Activated CD4-positive, alpha-beta memory T cell treated with anti-CD3 and anti-CD28 coated beads for 36 hours (primary cell): ENCODE data around the gene EPB41L5. TPM values are rescaled to one million over a fixed set of nuclear protein-coding genes. Genes with fewer than 3 reads are reported as not detected.
"Not testable (repeated sequence)": the region's sequence is repeated elsewhere in the genome, so short reads cannot be mapped to it uniquely, and the experiment has no call there.

Experiments
- CTCF ChIA-PET: fragments of 350-600 bp; sonication (Branson Sonifier 250); formaldehyde crosslinking; loops from one replicate; lab custom pipeline; 2021; ENCODE audit warnings: antibody characterized with exemption, inconsistent platforms; lab: Charles Lee
- POLR2A ChIA-PET: fragments of 350-600 bp; sonication (Branson Sonifier 250); formaldehyde crosslinking; loops from one replicate; lab custom pipeline; 2021; ENCODE audit warnings: antibody characterized with exemption; lab: Charles Lee
- DNase-seq: peaks from one replicate; pipeline ENCODE4 v3.0.0-alpha.2; 2020
- H3K27ac Mint-ChIP-seq: one replicate; pipeline ENCODE4 v1.8.0; 2021; ENCODE audit warnings: mixed read lengths
- H3K27me3 Mint-ChIP-seq: one replicate; pipeline ENCODE4 v1.8.0; 2021; ENCODE audit warnings: mixed read lengths
- H3K36me3 Mint-ChIP-seq: one replicate; pipeline ENCODE4 v1.8.0; 2021; ENCODE audit warnings: mixed read lengths
- H3K4me1 Mint-ChIP-seq: one replicate; pipeline ENCODE4 v1.8.0; 2021; ENCODE audit warnings: low read depth, mixed read lengths
- H3K4me3 Mint-ChIP-seq: one replicate; pipeline ENCODE4 v1.8.0; 2021; ENCODE audit warnings: mild to moderate bottlenecking, mixed read lengths
- H3K9me3 Mint-ChIP-seq: one replicate; pipeline ENCODE4 v1.8.0; 2021; ENCODE audit warnings: mixed read lengths
- intact Hi-C: fragments of 100-400 bp; cut with micrococcal nuclease; formaldehyde crosslinking; loops from one replicate; pipeline ENCODE4 v1.15.1; 2023
- total RNA-seq, 2 experiments: library from RNA; stranded (reverse); gene quantifications; one replicate each; pipeline ENCODE4 v1.2.3, GENCODE V29; 2021

EPB41L5 gene
- total RNA-seq, 2 experiments from 2014 or later, result 2.5 to 2.7 TPM

DNA sequence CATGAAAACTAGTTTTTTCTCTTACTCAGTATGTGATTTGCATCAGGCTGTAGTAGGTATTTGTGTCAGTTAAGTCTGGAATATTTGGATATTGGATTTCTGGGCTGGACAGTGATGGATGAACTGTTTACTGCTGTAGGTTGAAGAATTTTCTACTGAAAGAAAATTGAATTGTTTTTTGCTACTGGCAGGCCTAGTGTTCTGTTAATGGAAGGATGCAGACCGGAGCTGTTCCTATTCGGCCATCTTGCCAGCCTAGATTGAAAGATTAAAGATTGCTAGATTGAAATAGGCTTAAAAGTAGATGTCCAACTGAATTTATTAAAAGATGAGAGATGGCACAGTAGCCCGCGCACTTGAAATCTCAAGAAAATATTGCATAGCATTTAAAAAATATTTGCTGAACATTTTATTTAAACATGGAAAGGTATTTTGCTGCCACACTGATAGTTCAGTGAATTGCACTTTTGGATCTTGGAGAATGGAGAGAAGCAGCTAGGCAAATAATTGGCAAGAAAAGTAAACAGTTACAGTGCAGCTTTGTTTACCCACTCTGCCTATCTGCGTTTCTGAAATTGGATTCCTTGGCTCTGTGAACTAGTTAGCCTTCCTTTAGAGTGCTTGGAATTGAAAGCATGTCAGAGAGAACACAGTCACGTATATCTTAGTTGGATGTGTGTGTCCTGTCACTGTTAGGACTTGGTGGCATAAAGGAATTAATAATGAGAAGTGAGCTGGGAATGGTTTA is 54.1 kb downstream of the EPB41L5 start:
- H3K27me3 Mint-ChIP-seq, result no peaks in the 10 kb centered on the region
- no peaks in the 10 kb centered on the region for H3K36me3 Mint-ChIP-seq
- POLR2A ChIA-PET, result no interaction called here
- DNase-seq, result no peak
- intact Hi-C loops, result no loop called here
- H3K9me3 Mint-ChIP-seq, result no peaks in the 10 kb centered on the region
- no peak overlapping the region for H3K27ac Mint-ChIP-seq
- H3K4me1 Mint-ChIP-seq, result no peaks in the 10 kb centered on the region
- CTCF ChIA-PET, result no interaction called here
- H3K4me3 Mint-ChIP-seq, result no peak overlapping the region

DNA sequence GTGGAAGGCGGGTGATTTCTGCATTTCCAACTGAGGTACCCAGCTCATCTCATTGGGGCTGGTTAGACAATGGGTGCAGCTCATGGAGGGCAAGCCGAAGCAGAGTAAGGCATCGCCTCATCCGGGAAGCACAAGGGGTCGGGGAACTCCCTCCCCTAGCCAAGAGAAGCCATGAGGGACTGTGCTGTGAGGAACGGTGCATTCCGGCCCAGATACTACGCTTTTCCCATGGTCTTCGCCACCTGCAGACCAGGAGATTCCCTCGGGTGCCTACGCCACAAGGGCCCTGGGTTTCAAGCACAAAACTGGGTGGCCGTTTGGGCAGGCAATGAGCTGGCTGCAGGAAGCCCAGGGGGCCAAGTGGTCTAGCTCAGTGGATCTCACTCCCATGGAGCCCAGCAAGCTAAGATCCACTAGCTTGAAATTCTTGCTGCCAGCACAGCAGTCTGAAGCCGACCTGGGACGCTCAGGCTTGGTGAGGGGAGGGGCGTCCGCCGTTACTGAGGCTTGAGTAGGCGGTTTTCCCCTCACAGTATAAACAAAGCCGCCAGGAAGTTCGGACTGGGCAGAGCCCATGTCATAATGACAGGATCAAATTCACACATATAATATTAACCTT is 55.3 kb downstream of the EPB41L5 start:
- H3K36me3 Mint-ChIP-seq, H3K9me3 Mint-ChIP-seq, H3K27me3 Mint-ChIP-seq, H3K4me3 Mint-ChIP-seq, H3K4me1 Mint-ChIP-seq, CTCF ChIA-PET, DNase-seq, intact Hi-C loops, H3K27ac Mint-ChIP-seq, POLR2A ChIA-PET: not testable (repeated sequence)

DNA sequence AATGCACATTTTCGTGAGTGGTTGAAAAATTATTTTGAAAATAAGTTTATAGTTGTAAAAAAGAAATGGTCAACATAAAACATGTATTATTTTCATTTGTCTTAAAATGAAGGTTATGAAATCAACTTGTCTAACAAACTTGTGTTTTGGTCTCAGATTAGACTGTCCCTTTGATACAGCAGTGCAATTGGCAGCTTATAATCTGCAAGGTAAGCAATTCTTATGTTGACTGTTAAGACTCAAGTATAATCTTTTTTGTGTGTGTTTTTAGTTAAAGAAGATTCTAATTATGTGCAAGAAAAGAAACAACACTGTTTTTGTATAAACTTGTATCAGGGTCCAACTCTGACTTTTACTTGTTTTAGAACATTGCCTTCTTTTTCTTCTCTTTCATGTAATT is 62.7 kb downstream of the EPB41L5 start:
- Mint-ChIP-seq H3K9me3 (no peaks in the 10 kb centered on the region), H3K4me3 (no peak overlapping the region), H3K27ac (no peak overlapping the region), H3K27me3 (no peaks in the 10 kb centered on the region), H3K36me3 (peaks cover 6% of the 10 kb centered on the region), H3K4me1 (no peaks in the 10 kb centered on the region)
- DNase-seq, result no peak
- CTCF ChIA-PET, result no interaction called here
- intact Hi-C loops, result no loop called here
- POLR2A ChIA-PET, result interaction anchor here (0.6 kb wide), 1 partner anchor 315 kb away, joined by 3 read pairs; no protein-coding TSS in a partner anchor

DNA sequence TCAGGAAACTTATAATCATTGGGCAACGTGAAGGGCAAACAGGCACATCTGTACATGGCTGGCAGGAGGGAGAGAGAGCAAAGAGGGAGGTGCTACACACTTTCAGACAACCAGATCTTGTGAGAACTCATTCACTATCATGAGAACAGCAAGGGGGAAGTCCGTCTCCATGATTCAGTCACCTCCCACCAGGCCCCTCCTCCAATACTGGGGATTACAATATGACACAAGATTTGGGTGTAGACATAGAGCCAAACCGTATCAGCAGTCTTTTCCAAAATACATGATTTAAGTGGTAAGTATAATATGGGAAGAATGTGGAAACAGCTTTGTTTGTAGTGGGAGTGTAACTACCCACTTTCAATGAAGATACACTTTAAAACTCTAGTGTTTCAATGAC is 65.0 kb downstream of the EPB41L5 start:
- no peaks in the 10 kb centered on the region for H3K9me3 Mint-ChIP-seq
- POLR2A ChIA-PET, result no interaction called here
- CTCF ChIA-PET, result interaction anchor here (0.7 kb wide), 1 partner anchor 235 kb away, joined by 3 read pairs; no protein-coding TSS in a partner anchor
- no peak for DNase-seq
- no peak overlapping the region for H3K4me3 Mint-ChIP-seq
- intact Hi-C loops, result no loop called here
- peaks cover 9% of the 10 kb centered on the region for H3K36me3 Mint-ChIP-seq
- H3K27me3 Mint-ChIP-seq, result no peaks in the 10 kb centered on the region
- H3K4me1 Mint-ChIP-seq, result no peaks in the 10 kb centered on the region
- no peak overlapping the region for H3K27ac Mint-ChIP-seq

DNA sequence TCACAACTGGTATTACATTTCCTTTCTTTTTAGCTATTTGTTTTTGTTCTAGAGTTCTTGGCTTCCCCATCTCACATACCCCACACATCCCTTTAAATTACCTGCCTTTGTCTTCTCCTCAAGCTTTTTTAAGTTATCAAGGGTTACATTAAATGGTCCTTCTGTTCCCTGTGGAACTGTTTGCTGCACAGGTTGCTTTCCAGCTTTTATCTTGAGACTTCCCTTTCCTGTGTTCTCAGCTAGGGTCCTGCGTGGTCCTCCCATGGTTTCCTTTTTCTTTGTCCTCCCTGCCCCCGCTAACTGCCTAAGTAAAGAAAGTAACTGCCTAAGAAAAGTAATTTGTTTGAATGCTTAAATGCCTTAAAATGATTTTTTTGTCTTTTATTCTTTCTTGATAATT is 66.8 kb downstream of the EPB41L5 start:
- intact Hi-C loops, result no loop called here

DNA sequence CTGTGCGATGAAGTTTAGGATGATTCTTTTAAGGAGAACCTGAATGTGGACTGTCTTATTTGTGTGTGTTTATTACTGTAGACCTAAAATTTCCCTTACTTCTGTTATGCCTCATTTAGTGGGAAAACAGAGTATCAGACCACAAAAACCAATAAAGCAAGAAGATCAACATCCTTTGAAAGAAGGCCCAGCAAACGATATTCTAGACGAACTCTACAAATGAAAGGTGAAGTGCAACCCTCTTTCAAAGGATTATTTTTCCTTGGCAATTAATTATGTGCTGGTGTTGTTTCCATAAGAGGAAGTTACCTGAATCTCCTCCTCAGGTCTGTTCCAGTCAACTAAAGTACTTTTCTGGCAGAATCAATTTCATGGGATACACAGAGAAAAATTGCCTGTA is 78.6 kb downstream of the EPB41L5 start:
- Mint-ChIP-seq H3K4me1 (no peaks in the 10 kb centered on the region), H3K4me3 (no peak overlapping the region), H3K36me3 (peaks cover 1% of the 10 kb centered on the region), H3K27me3 (no peaks in the 10 kb centered on the region), H3K9me3 (no peaks in the 10 kb centered on the region), H3K27ac (no peak overlapping the region)
- POLR2A ChIA-PET, result no interaction called here
- CTCF ChIA-PET, result no interaction called here
- no peak for DNase-seq
- intact Hi-C loops, result no loop called here

More for the DNA sequence above, 66.8 kb downstream of the EPB41L5 start:
- ChIA-PET POLR2A (no interaction called here), CTCF (no interaction called here)
- H3K36me3 Mint-ChIP-seq, result peaks cover 12% of the 10 kb centered on the region
- H3K27ac Mint-ChIP-seq, result no peak overlapping the region
- DNase-seq, result no peak
- no peaks in the 10 kb centered on the region for H3K4me1 Mint-ChIP-seq
- no peaks in the 10 kb centered on the region for H3K9me3 Mint-ChIP-seq
- H3K27me3 Mint-ChIP-seq, result no peaks in the 10 kb centered on the region
- H3K4me3 Mint-ChIP-seq, result no peak overlapping the region

DNA sequence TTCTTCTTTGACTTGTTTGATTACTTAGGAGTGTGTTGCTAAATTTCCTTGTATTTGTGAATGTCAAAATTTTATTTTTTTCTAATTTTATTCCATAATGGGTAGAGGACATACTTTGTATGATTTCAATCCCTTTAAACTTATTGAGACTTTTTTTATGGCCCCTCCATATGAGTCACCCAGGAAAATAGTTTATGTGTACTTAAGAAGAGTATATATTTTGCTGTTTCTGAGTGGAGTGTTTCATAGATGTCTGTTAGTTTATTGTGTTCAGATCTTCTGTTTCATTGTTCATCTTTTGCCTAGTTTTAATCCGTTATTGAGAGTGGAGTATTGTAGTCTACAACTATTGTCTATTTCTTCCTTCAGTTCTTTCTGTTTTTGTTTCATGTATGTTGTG is 81.9 kb downstream of the EPB41L5 start:
- Mint-ChIP-seq H3K36me3 (peaks cover 1% of the 10 kb centered on the region), H3K9me3 (no peaks in the 10 kb centered on the region), H3K27me3 (no peaks in the 10 kb centered on the region), H3K4me1 (no peaks in the 10 kb centered on the region), H3K4me3 (no peak overlapping the region), H3K27ac (no peak overlapping the region)
- intact Hi-C loops, result no loop called here
- CTCF ChIA-PET, result no interaction called here
- DNase-seq, result no peak
- POLR2A ChIA-PET, result no interaction called here

DNA sequence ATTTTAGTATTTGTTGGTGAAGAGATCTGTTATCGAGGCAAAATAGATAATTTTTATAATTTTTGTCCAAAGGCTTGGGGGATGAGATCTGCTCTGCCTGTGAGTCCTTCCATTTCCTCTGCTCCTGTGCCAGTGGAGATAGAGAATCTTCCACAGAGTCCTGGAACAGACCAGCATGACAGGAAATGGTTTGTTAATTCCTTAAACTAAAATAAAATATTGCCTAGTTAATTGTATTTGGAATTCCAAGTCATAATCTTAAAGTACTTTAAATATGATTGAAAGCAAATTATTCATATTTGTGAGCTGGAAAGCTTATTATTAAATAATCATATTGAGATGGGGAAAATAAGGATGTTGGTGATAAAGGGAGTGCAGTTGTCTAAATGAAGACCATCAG is 87.8 kb downstream of the EPB41L5 start:
- no peaks in the 10 kb centered on the region for H3K9me3 Mint-ChIP-seq
- peaks cover 10% of the 10 kb centered on the region for H3K36me3 Mint-ChIP-seq
- POLR2A ChIA-PET, result no interaction called here
- intact Hi-C loops, result no loop called here
- CTCF ChIA-PET, result no interaction called here
- H3K27me3 Mint-ChIP-seq, result no peaks in the 10 kb centered on the region
- DNase-seq, result no peak
- H3K27ac Mint-ChIP-seq, result no peak overlapping the region
- no peak overlapping the region for H3K4me3 Mint-ChIP-seq
- no peaks in the 10 kb centered on the region for H3K4me1 Mint-ChIP-seq

DNA sequence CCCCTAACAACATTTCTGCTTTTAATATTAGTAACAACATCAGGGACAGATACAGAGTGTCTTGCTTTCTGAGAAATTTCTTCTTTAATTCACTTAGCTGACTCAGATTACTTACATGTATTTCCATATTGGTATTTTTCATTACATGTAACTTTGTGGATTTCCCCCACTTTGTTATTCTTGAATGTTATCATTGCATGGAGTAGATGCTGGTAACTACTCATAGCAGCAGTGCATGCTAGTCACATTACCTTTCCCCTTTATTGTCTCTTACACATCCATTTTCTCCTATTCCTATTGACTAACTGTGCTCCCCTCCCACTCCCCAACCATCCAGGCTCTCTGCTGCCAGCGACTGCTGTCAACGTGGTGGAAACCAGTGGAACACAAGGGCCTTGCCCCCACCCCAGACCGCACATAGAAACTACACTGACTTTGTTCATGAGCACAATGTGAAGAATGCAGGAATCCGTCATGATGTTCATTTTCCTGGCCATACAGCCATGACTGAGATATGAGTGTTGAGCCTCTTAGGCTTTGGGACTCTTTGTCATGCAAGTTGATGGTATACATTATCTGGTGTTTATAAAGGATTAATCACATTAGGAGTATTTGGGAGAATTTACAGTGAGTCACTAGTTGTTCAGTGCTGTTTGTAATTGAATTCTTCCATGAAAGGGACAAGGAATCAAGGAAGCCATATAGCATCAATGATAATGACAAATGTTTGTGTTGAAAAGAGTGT is 91.0 kb downstream of the EPB41L5 start:
- intact Hi-C loops, result no loop called here
- Mint-ChIP-seq H3K4me3 (no peak overlapping the region), H3K36me3 (peaks cover 10% of the 10 kb centered on the region)

DNA sequence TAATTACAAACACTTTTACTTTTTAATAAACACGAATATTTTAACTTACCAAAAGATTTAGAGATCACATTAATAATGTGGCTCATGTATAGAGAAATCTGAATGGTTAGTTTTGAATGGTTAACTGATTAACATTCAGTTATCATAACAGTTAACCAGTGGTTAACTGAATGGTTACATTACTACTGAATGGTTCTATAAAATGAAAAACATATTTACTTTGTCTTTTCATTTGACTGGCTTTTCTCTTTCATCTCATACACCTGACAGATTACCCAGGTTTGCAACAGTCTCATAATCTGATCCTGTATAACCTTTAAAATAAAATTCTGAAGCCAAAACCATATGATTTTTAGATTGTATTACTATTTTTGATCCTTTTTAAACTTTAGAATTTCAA is 91.9 kb downstream of the EPB41L5 start:
- H3K9me3 Mint-ChIP-seq, result no peaks in the 10 kb centered on the region
- peaks cover 10% of the 10 kb centered on the region for H3K36me3 Mint-ChIP-seq
- no peak for DNase-seq
- H3K27me3 Mint-ChIP-seq, result no peaks in the 10 kb centered on the region
- ChIA-PET CTCF (interaction anchor here (2.3 kb wide), 1 partner anchor 70 kb away, joined by 9 read pairs; no protein-coding TSS in a partner anchor), POLR2A (no interaction called here)
- H3K27ac Mint-ChIP-seq, result no peak overlapping the region
- peaks cover 12% of the 10 kb centered on the region for H3K4me1 Mint-ChIP-seq
- no peak overlapping the region for H3K4me3 Mint-ChIP-seq
- intact Hi-C loops, result loop anchor here (5.0 kb wide), 1 partner anchor 347 kb away; the partner anchor contains the start of gene PTPN4

More for the DNA sequence above, 91.0 kb downstream of the EPB41L5 start:
- CTCF ChIA-PET, result no interaction called here
- Mint-ChIP-seq H3K27ac (no peak overlapping the region), H3K9me3 (no peaks in the 10 kb centered on the region), H3K27me3 (no peaks in the 10 kb centered on the region), H3K4me1 (peaks cover 3% of the 10 kb centered on the region)
- DNase-seq, result no peak
- POLR2A ChIA-PET, result no interaction called here

DNA sequence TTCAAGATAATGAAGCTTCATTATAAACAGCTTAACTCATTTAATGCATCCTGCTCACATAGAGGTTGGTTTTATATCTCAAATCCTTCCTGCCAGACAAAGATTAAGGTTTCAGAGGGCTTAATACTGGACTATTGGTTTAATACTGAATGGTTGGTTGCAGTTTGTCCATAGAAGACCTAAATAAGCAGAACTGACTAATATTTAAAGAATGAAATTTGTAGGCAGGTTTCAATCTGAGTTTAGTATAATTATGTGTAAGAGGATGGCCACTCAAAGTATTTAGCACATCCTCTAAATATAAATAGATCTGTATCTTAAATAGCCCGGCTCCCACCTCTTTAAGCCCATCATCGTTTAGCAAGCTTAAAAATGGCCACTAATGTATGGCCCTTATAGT is 92.5 kb downstream of the EPB41L5 start:
- intact Hi-C loops, result loop anchor here (5.0 kb wide), 1 partner anchor 348 kb away; the partner anchor contains the start of gene PTPN4
- no peaks in the 10 kb centered on the region for H3K27me3 Mint-ChIP-seq
- H3K27ac Mint-ChIP-seq, result no peak overlapping the region
- H3K9me3 Mint-ChIP-seq, result no peaks in the 10 kb centered on the region
- H3K4me1 Mint-ChIP-seq, result peaks cover 17% of the 10 kb centered on the region
- CTCF ChIA-PET, result interaction anchor here (2.3 kb wide), 1 partner anchor 70 kb away, joined by 9 read pairs; no protein-coding TSS in a partner anchor
- POLR2A ChIA-PET, result no interaction called here
- peaks cover 10% of the 10 kb centered on the region for H3K36me3 Mint-ChIP-seq
- H3K4me3 Mint-ChIP-seq, result no peak overlapping the region
- no peak for DNase-seq

DNA sequence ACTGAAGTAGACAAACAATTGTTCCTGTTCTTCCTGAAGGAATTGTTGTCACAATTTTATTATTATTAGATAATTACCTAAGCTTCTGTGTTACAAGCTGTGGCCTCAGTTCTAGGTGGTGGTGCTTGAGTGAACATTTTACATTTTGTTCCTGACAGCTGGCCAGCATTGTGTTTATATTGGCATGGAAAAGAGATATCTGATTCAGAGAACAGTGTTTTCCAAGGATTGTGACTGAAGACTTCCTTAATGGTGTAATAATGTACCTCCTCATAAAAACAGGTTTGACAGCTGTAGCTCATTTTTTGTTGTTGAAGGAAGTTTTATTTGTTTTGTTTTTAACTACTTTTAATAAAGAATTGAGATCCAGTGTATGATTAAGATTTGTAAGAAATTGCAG is 95.2 kb downstream of the EPB41L5 start:
- Mint-ChIP-seq H3K4me3 (no peak overlapping the region), H3K27ac (no peak overlapping the region), H3K27me3 (no peaks in the 10 kb centered on the region), H3K36me3 (peaks cover 6% of the 10 kb centered on the region), H3K9me3 (no peaks in the 10 kb centered on the region), H3K4me1 (peaks cover 17% of the 10 kb centered on the region)
- DNase-seq, result no peak
- intact Hi-C loops, result loop anchor here (2.0 to 5.0 kb wide), 2 partner anchors 351 to 403 kb away; partner anchors contain the start of gene PTPN4
- ChIA-PET POLR2A (no interaction called here), CTCF (interaction anchor here (0.8 to 4.7 kb wide), 4 partner anchors 10 to 572 kb away, joined by 3 to 82 read pairs (median 33); no protein-coding TSS in a partner anchor)
